ENCODE measurements around the gene SLC22A15.

Gene SLC22A15

DNA sequence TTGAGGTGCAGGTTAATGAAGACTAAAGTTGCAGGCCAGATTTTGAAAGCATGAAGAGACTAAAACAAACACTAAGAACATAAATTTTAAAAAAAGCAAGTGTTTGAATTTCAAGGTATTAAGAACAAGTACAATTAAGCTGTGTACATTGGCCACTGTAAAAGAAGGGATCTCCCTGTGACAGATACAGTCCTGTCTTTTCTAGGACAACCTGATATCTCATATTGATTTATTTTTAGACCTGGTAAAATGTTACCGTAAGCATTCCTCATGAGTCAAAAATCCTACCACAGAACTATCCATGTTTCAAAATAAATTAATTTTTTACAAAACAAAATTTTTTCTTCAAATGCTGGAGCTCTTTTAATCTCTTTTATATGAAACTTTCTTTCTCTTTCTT lies 39.4 kb downstream of the SLC22A15 start:
- no peak overlapping the region for H3K4me3 ChIP-seq (ENCODE audit: low read depth, low read length)
- TF ChIP-seq, protein P1, sequence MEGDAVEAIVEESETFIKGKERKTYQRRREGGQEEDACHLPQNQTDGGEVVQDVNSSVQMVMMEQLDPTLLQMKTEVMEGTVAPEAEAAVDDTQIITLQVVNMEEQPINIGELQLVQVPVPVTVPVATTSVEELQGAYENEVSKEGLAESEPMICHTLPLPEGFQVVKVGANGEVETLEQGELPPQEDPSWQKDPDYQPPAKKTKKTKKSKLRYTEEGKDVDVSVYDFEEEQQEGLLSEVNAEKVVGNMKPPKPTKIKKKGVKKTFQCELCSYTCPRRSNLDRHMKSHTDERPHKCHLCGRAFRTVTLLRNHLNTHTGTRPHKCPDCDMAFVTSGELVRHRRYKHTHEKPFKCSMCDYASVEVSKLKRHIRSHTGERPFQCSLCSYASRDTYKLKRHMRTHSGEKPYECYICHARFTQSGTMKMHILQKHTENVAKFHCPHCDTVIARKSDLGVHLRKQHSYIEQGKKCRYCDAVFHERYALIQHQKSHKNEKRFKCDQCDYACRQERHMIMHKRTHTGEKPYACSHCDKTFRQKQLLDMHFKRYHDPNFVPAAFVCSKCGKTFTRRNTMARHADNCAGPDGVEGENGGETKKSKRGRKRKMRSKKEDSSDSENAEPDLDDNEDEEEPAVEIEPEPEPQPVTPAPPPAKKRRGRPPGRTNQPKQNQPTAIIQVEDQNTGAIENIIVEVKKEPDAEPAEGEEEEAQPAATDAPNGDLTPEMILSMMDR (IDR thresholded peaks at IDR 0.05; ENCODE audit: borderline replicate concordance, insufficient read depth, low read depth, low read length), result no peak

DNA sequence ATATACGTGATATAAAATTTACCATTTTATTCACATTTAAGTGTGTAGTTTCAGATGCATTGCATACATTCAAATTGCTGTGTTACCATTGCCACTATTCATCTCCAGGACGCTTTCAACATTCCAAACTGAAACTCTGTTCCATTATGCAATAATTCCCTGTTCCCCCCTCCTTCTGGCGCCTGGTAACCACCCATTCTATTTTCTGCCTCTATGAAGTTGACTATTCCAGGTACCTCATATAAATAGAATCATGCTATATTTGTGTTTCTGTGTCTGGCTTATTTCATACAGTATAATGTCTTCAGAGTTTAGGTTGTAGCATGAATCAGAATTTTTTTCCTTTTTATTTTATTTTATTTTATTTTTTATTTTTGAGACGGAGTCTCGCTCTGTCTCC lies 41.7 kb downstream of the SLC22A15 start:
- TF ChIP-seq, protein P1 (IDR thresholded peaks at IDR 0.05; ENCODE audit: borderline replicate concordance, insufficient read depth, low read depth, low read length), result no peak
- H3K4me3 ChIP-seq (ENCODE audit: low read depth, low read length), result no peak overlapping the region

DNA sequence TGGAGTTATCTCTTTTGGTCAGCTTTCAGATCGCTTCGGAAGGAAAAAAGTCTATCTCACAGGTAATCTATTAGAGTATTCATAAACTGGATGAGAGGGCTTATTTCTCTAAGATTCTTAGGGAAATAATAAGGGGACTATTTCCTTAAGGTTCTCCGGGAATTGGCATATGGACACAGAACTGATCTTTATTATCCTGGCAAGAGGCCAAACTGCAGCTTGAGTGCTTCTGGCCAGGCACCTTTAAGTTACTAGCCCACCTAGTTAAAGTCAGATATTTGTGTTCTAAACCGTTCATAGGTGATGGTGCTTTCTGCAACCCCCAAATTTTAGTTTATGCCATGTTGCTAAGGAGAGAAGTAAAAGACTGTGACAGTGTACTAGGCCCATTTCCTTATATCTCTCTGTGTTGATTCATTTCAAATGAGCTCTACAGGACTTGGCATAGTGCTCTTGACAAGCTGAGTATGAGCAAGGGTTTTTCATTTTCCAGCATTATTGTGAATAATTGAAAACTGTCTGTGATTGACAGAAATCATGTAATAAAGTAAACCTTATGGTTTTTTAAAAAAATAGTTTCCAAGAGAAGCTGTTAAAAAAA lies 43.4 kb downstream of the SLC22A15 start:
- H3K4me3 ChIP-seq (ENCODE audit: low read depth, low read length), result no peak overlapping the region
- TF ChIP-seq, protein P1 (IDR thresholded peaks at IDR 0.05; ENCODE audit: borderline replicate concordance, insufficient read depth, low read depth, low read length), result no peak

DNA sequence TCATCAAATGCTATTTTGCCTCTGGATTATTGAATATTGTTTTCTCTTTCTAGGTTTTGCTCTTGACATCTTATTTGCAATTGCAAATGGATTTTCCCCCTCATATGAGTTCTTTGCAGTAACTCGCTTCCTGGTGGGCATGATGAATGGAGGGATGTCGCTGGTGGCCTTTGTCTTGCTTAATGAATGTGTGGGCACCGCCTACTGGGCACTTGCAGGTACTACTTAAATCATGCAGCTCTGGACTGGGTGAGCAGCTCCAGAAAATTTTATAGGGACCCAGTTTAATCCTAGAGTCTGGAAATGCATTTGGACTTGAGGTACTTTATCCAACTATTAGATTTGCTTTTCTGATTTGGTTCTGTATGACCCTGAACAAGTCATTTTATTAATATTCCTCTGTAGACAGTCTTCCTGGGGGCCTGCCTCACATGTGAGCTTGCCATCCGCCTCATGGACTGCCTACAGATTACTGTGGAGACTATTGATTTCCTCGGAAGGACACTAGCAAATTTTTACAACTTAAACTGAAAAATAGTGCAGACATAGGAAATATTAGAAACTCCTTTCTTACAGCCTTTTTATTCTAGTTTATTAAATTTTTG lies 44.5 kb downstream of the SLC22A15 start:
- no peak overlapping the region for H3K4me3 ChIP-seq (ENCODE audit: low read depth, low read length)
- TF ChIP-seq, protein P1 (IDR thresholded peaks at IDR 0.05; ENCODE audit: borderline replicate concordance, insufficient read depth, low read depth, low read length), result peak; percentile 71

DNA sequence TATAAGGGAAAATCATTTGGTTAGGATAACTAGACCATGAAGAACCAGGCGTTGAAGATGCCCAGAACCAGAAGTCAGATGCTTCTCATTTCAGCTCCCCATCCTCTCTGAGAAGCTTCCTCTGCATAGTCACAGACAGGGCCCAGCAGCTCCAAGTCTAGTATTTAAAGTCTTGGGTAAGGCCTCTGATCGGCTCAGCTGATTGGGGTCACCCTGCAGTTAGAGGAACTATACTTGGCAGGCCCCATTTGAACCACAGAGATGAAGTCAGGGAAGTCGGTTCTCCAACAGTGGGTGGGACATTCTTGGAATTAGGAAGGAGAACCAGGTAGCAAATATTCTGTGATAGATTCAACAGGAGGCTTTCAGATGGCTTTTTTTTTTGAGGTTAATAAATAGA lies 48.3 kb downstream of the SLC22A15 start:
- TF ChIP-seq, protein P1 (IDR thresholded peaks at IDR 0.05; ENCODE audit: borderline replicate concordance, insufficient read depth, low read depth, low read length), result no peak
- H3K4me3 ChIP-seq (ENCODE audit: low read depth, low read length), result no peak overlapping the region

DNA sequence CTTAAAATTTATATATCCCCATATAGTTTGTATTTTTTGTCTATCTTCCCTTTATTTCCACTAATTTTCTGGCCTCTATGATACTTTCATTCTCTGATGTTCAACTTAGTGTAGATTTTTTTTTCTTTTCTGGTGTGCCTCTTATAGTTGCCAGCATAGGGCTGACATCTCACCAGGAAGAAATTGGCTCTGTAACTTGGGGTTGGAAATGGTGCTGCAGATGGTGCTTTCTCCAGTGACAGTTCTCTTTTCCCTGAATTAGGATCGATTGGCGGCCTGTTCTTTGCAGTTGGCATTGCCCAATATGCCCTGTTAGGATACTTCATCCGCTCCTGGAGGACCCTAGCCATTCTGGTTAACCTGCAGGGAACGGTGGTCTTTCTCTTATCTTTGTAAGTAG lies 50.3 kb downstream of the SLC22A15 start:
- TF ChIP-seq, protein P1 (IDR thresholded peaks at IDR 0.05; ENCODE audit: borderline replicate concordance, insufficient read depth, low read depth, low read length), result no peak
- no peak overlapping the region for H3K4me3 ChIP-seq (ENCODE audit: low read depth, low read length)

DNA sequence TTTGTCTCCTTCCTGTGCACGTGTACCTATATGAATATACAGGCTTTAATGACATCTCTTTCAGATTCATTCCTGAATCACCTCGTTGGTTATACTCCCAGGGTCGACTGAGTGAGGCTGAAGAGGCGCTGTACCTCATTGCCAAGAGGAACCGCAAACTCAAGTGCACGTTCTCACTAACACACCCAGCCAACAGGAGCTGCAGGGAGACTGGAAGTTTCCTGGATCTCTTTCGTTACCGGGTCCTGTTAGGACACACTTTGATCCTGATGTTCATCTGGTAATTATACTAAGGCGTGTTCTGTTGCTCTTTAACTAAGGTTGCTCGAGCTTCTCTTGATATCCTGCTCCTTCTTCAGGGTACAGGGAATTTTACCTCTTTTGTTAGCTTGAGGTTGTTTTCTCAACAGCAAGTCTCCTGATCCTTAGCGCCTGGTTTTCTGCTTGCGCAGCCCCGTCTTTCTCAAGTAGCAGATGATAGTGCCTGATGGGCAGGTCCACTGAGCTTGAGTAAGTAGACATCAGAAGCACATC lies 55.1 kb downstream of the SLC22A15 start:
- no peak overlapping the region for H3K4me3 ChIP-seq (ENCODE audit: low read depth, low read length)
- TF ChIP-seq, protein P1 (IDR thresholded peaks at IDR 0.05; ENCODE audit: borderline replicate concordance, insufficient read depth, low read depth, low read length), result no peak
